Muscle layer of duodenum (tissue), 2 donors: ENCODE data around the gene RAB7A.

ENCODE experiments used
- H3K27ac ChIP-seq: one replicate; pipeline ENCODE4 v1.7.0; 2013; ENCODE audit warnings: mild to moderate bottlenecking, low read length
- H3K27me3 ChIP-seq: one replicate; pipeline ENCODE4 v1.7.0; 2013; ENCODE audit warnings: low read depth, mild to moderate bottlenecking, control low read depth, low read length
- H3K36me3 ChIP-seq, 2 donors: one replicate each; pipeline ENCODE4 v1.7.0; 2013; ENCODE audit warnings: low read length in 2 of 2, control low read depth in 1 of 2, mild to moderate bottlenecking in 1 of 2; ENCODE audit not compliant: insufficient read depth in 2 of 2, control insufficient read depth in 1 of 2
- H3K4me1 ChIP-seq, 2 donors: one replicate each; pipeline ENCODE4 v1.7.0; 2013; ENCODE audit warnings: low read length in 2 of 2, mild to moderate bottlenecking in 2 of 2, control low read depth in 1 of 2, moderate library complexity in 1 of 2; ENCODE audit not compliant: insufficient read depth in 2 of 2, control insufficient read depth in 1 of 2
- H3K4me3 ChIP-seq, 2 donors: one replicate each; pipeline ENCODE4 v1.7.0; 2013; ENCODE audit warnings: low read length in 2 of 2, low read depth in 1 of 2, mild to moderate bottlenecking in 1 of 2
- H3K9me3 ChIP-seq, 2 donors: one replicate each; pipeline ENCODE4 v1.7.0; 2013; ENCODE audit warnings: low read length in 2 of 2, control low read depth in 1 of 2, mild to moderate bottlenecking in 1 of 2; ENCODE audit not compliant: control insufficient read depth in 1 of 2
- donor health status: healthy.

Gene RAB7A

GRCh38 chr3:128794067-128794768, 68.2 kb downstream of the RAB7A start:
- Histone ChIP-seq H3K27me3 (no peaks in the 10 kb centered on the region), H3K4me3 (no peak overlapping the region), H3K36me3 (peaks cover 28 to 31% of the 10 kb centered on the region in 2 donors), H3K4me1 (peaks cover 16 to 28% of the 10 kb centered on the region in 2 donors), H3K27ac (peak overlapping the region; percentile 42), H3K9me3 (no peaks in the 10 kb centered on the region)

- Histone ChIP-seq H3K9me3 (no peaks in the 10 kb centered on the region), H3K4me3 (no peak overlapping the region), H3K27me3 (no peaks in the 10 kb centered on the region), H3K4me1 (peaks cover 16 to 30% of the 10 kb centered on the region in 2 donors), H3K27ac (peak overlapping the region; percentile 42), H3K36me3 (peaks cover 36 to 39% of the 10 kb centered on the region in 2 donors)
Observed at GRCh38 chr3:128794770-128795649, 69.0 kb downstream of the RAB7A start.

- H3K27ac ChIP-seq: peak overlapping the region; percentile 1
- H3K9me3 ChIP-seq: no peaks in the 10 kb centered on the region
- H3K4me1 ChIP-seq: peaks cover 14 to 46% of the 10 kb centered on the region in 2 donors
- H3K27me3 ChIP-seq: no peaks in the 10 kb centered on the region
- H3K4me3 ChIP-seq: no peak overlapping the region
- H3K36me3 ChIP-seq: peaks cover 39 to 47% of the 10 kb centered on the region in 2 donors
Observed at GRCh38 chr3:128799653-128800052, 73.7 kb downstream of the RAB7A start.

GRCh38 chr3:128800241-128801187, 74.5 kb downstream of the RAB7A start:
- no peaks in the 10 kb centered on the region for H3K9me3 ChIP-seq
- no peak overlapping the region for H3K4me3 ChIP-seq
- peaks cover 39 to 47% of the 10 kb centered on the region in 2 donors for H3K36me3 ChIP-seq
- H3K4me1 ChIP-seq: peaks cover 15 to 46% of the 10 kb centered on the region in 2 donors
- peak overlapping the region; percentile 1 for H3K27ac ChIP-seq
- no peaks in the 10 kb centered on the region for H3K27me3 ChIP-seq

- H3K4me3 ChIP-seq: no peak overlapping the region
- H3K4me1 ChIP-seq: peaks cover 15 to 46% of the 10 kb centered on the region in 2 donors
- no peaks in the 10 kb centered on the region for H3K9me3 ChIP-seq
- no peaks in the 10 kb centered on the region for H3K27me3 ChIP-seq
- peak overlapping the region; percentile 42 for H3K27ac ChIP-seq
- peaks cover 43 to 47% of the 10 kb centered on the region in 2 donors for H3K36me3 ChIP-seq
Observed at GRCh38 chr3:128801779-128802380, 75.9 kb downstream of the RAB7A start.

- Histone ChIP-seq H3K4me3 (no peak overlapping the region), H3K27ac (no peak overlapping the region), H3K4me1 (peaks cover 15 to 47% of the 10 kb centered on the region in 2 donors), H3K36me3 (peaks cover 38 to 41% of the 10 kb centered on the region in 2 donors), H3K9me3 (no peaks in the 10 kb centered on the region), H3K27me3 (no peaks in the 10 kb centered on the region)
Observed at GRCh38 chr3:128803307-128803706, 77.3 kb downstream of the RAB7A start.

GRCh38 chr3:128804017-128804810, 78.2 kb downstream of the RAB7A start:
- Histone ChIP-seq H3K9me3 (no peaks in the 10 kb centered on the region), H3K27me3 (no peaks in the 10 kb centered on the region), H3K4me3 (peak overlapping the region; percentile 48 to 49), H3K27ac (peak overlapping the region; percentile 46), H3K36me3 (peaks cover 34 to 35% of the 10 kb centered on the region in 2 donors), H3K4me1 (peaks cover 15 to 56% of the 10 kb centered on the region in 2 donors)

- H3K36me3 ChIP-seq: peaks cover 29% of the 10 kb centered on the region in 2 donors
- no peaks in the 10 kb centered on the region for H3K27me3 ChIP-seq
- H3K9me3 ChIP-seq: no peaks in the 10 kb centered on the region
- peak overlapping the region; percentile 24 to 48 for H3K4me3 ChIP-seq
- peaks cover 15 to 55% of the 10 kb centered on the region in 2 donors for H3K4me1 ChIP-seq
- peak overlapping the region; percentile 46 for H3K27ac ChIP-seq
Observed at GRCh38 chr3:128804811-128805155, 78.8 kb downstream of the RAB7A start.

GRCh38 chr3:128805772-128806171, 79.8 kb downstream of the RAB7A start:
- Histone ChIP-seq H3K27me3 (no peaks in the 10 kb centered on the region), H3K36me3 (peaks cover 22 to 23% of the 10 kb centered on the region in 2 donors), H3K9me3 (no peaks in the 10 kb centered on the region), H3K4me3 (no peak overlapping the region), H3K4me1 (peaks cover 15 to 45% of the 10 kb centered on the region in 2 donors), H3K27ac (peak overlapping the region; percentile 54)

- H3K9me3 ChIP-seq: no peaks in the 10 kb centered on the region
- H3K27ac ChIP-seq: no peak overlapping the region
- H3K4me1 ChIP-seq: peaks cover 15 to 37% of the 10 kb centered on the region in 2 donors
- H3K27me3 ChIP-seq: no peaks in the 10 kb centered on the region
- H3K4me3 ChIP-seq: no peak overlapping the region
- H3K36me3 ChIP-seq: peaks cover 27 to 30% of the 10 kb centered on the region in 2 donors
Observed at GRCh38 chr3:128806588-128806987, 80.6 kb downstream of the RAB7A start.
